HepG2 (cell line): ENCODE results near the gene GAL3ST2. TPM values are rescaled to one million over a fixed set of nuclear protein-coding genes. Genes with fewer than 3 reads are reported as not detected.
A peak's percentile ranks its signal among the peaks of the same experiment; 100 is the strongest.

Experiments
- ARHGAP35 ChIP-seq: sonication (generic); formaldehyde crosslinking; IDR thresholded peaks from 2 replicates; pipeline ENCODE4 v1.9.0; 2022; ENCODE audit warnings: mild to moderate bottlenecking, inconsistent platforms, moderate library complexity, missing genetic modification reagents, borderline replicate concordance
- HDAC1 ChIP-seq: sonication (generic); formaldehyde crosslinking; IDR thresholded peaks from 2 replicates; pipeline ENCODE4 v1.5.1; 2020; ENCODE audit warnings: mild to moderate bottlenecking, missing genetic modification reagents
- HNF4G ChIP-seq, 2 experiments: sonication (generic) in 1 of 2; formaldehyde crosslinking in 1 of 2; IDR thresholded peaks; 2 replicates each; pipeline versions ENCODE4 v1.4.0 to v1.6.1; 2011 to 2020; ENCODE audit warnings: borderline replicate concordance in 2 of 2, low read depth in 2 of 2, mild to moderate bottlenecking in 2 of 2, low read length in 1 of 2, missing genetic modification reagents in 1 of 2, moderate library complexity in 1 of 2
- HOXA7 ChIP-seq: sonication (generic); formaldehyde crosslinking; IDR thresholded peaks from 2 replicates; pipeline ENCODE4 v1.8.1; 2022; ENCODE audit warnings: mild to moderate bottlenecking, missing genetic modification reagents, moderate library complexity
- ISL2 ChIP-seq: sonication (generic); formaldehyde crosslinking; IDR thresholded peaks from 2 replicates; pipeline ENCODE4 v1.5.0; 2020; ENCODE audit warnings: missing genetic modification reagents
- SMAD9 ChIP-seq: sonication (generic); formaldehyde crosslinking; IDR thresholded peaks from 2 replicates; pipeline ENCODE4 v1.5.1; 2020; ENCODE audit warnings: mild to moderate bottlenecking, missing genetic modification reagents
- SSRP1 ChIP-seq: IDR thresholded peaks from 2 replicates; pipeline ENCODE4 v1.6.1; 2016; ENCODE audit warnings: control low read depth
- SYNCRIP ChIP-seq: fragments of 200-400 bp; formaldehyde crosslinking; IDR thresholded peaks from 2 replicates; pipeline ENCODE4 v1.6.1; 2018; ENCODE audit warnings: mild to moderate bottlenecking, low read depth, low read length; ENCODE audit not compliant: insufficient read depth
- ZFP1 ChIP-seq: IDR thresholded peaks from 2 replicates; pipeline ENCODE4 v1.6.1; 2016
- ZFP62 ChIP-seq: sonication (generic); formaldehyde crosslinking; IDR thresholded peaks from 2 replicates; pipeline ENCODE4 v1.4.0; 2020; ENCODE audit warnings: missing genetic modification reagents
- ZMAT3 ChIP-seq: sonication (generic); formaldehyde crosslinking; conservative IDR thresholded peaks from 2 replicates; pipeline ENCODE4 v1.7.0; 2021; ENCODE audit warnings: missing genetic modification reagents
- ZNF205 ChIP-seq: IDR thresholded peaks from 2 replicates; pipeline ENCODE4 v1.6.1; 2018; ENCODE audit warnings: missing biosample characterization, missing genetic modification reagents
- ZNF225 ChIP-seq: sonication (generic); formaldehyde crosslinking; IDR thresholded peaks from 2 replicates; pipeline ENCODE4 v1.4.0; 2020; ENCODE audit warnings: mild to moderate bottlenecking, missing genetic modification reagents
- ZNF30 ChIP-seq: sonication (generic); formaldehyde crosslinking; IDR thresholded peaks from 2 replicates; pipeline ENCODE4 v1.5.0; 2020; ENCODE audit warnings: mild to moderate bottlenecking, missing genetic modification reagents
- ZNF34 ChIP-seq: sonication (generic); formaldehyde crosslinking; IDR thresholded peaks from 2 replicates; pipeline ENCODE4 v1.4.0; 2020; ENCODE audit warnings: mild to moderate bottlenecking, missing genetic modification reagents, borderline replicate concordance
- ZNF605 ChIP-seq: sonication (generic); formaldehyde crosslinking; IDR thresholded peaks from 2 replicates; pipeline ENCODE4 v1.8.0; 2022; ENCODE audit warnings: mild to moderate bottlenecking, missing genetic modification reagents
- polyA plus RNA-seq, 8 experiments: library from polyadenylated mRNA; depleted of rRNA in 3 of 8; stranded (reverse) in 7 of 8; unstranded in 1 of 8; fragments of >200 nt; fragmentation: Illumina TruSeq in 4 of 8; extraction: Trizol in 4 of 8; gene quantifications; 2 replicates each; pipeline versions ENCODE4 v1.2.1 to v1.2.3, GENCODE V29; 2011 to 2016; ENCODE audit warnings: low read depth in 4 of 8, missing spikeins in 1 of 8, mixed read lengths in 1 of 8; ENCODE audit not compliant: insufficient read depth in 1 of 8
- total RNA-seq, 5 experiments: library from RNA; depleted of rRNA; stranded (reverse); fragments of >200 nt; fragmentation: Illumina TruSeq; extraction: Trizol; gene quantifications; 2 replicates each; pipeline ENCODE4 v1.2.3, GENCODE V29; 2016; ENCODE audit warnings: low read depth in 1 of 5
- TF ChIP-seq, protein P1 (sequence below), 2 experiments: sonication (generic) in 1 of 2; formaldehyde crosslinking in 1 of 2; IDR thresholded peaks; 2 replicates each; pipeline versions ENCODE4 v1.5.1 to v1.6.1; 2011 to 2020; ENCODE audit warnings: borderline replicate concordance in 1 of 2, low read depth in 1 of 2, low read length in 1 of 2, mild to moderate bottlenecking in 1 of 2, missing genetic modification reagents in 1 of 2, moderate library complexity in 1 of 2
- TF ChIP-seq, protein P2 (sequence below): sonication (generic); formaldehyde crosslinking; IDR thresholded peaks from 2 replicates; pipeline ENCODE4 v1.4.0; 2020; ENCODE audit warnings: mild to moderate bottlenecking, low read depth, missing genetic modification reagents
- TF ChIP-seq, protein P3 (sequence below): IDR thresholded peaks from 2 replicates; pipeline ENCODE4 v1.6.1; 2016; ENCODE audit warnings: missing compliant biosample characterization, missing genetic modification reagents, borderline replicate concordance
- TF ChIP-seq, protein P4 (sequence below): sonication (generic); formaldehyde crosslinking; IDR thresholded peaks from 2 replicates; pipeline ENCODE4 v1.4.0; 2020; ENCODE audit warnings: mild to moderate bottlenecking, missing genetic modification reagents
- TF ChIP-seq, protein P5 (sequence below): IDR thresholded peaks from 2 replicates; pipeline ENCODE4 v1.6.1; 2016; ENCODE audit warnings: missing genetic modification reagents, missing compliant biosample characterization

GAL3ST2 gene
- total and polyA plus RNA-seq, 2 of the 13 experiments (the other 11 are each of a cell fraction or from before 2014, with no cell fraction given), result 0.17 to 0.20 TPM

DNA sequence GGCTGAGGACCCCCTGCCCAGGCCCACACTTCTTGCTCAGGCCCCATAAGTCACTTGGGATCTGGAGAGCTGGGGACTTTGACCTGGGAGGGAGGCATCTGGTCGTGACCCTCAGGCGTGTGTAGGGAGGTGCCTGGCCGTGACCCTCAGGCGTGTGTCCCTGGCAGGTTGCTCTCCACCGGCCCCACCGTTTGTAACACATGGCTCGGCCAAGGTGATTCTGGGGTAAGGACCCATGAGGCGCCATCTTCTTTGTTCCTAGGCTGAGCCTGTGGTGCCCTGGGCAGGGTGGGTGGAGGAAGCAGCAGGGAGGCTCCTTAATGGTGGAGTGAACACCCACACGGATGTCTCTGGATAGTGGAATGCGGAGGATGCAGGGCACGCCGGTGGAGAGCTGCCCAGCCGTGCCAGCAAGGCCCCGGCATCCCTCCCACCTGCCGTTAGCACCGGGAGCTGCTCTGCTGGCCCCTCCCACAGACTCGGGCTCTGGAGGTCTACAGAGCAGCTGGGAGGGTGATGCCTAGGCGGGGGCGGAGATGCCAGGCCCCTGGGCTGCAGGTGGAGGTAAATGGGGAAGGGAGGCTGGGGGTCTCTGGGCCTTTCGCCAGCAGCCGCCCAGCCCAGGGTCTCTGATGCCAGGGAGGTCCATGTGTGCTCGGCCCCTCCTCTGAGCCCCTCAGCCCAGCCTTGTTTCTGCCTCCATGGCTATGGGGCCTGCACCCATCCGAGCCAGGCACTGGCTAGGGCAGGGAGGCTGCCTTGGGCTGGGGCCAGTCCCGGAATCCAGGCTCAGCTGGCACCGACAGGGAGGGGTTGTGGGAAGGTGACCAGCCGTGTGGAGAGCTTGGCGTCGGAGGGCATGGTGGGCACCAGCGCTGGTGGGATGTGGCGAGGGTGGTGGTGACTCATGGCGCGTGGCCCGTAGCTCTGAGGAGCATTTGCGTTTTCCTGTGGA is 1.1 kb upstream of the GAL3ST2 start (continued):
- TF ChIP-seq, protein P1, sequence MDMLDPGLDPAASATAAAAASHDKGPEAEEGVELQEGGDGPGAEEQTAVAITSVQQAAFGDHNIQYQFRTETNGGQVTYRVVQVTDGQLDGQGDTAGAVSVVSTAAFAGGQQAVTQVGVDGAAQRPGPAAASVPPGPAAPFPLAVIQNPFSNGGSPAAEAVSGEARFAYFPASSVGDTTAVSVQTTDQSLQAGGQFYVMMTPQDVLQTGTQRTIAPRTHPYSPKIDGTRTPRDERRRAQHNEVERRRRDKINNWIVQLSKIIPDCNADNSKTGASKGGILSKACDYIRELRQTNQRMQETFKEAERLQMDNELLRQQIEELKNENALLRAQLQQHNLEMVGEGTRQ (IDR thresholded peaks at IDR 0.05; ENCODE audit: low read depth, low read length), result no peak
- TF ChIP-seq, protein P1 (CRISPR knock-in tag; IDR thresholded peaks at IDR 0.05; ENCODE audit: borderline replicate concordance), result no peak
- TF ChIP-seq ZNF605 (CRISPR knock-in tag) (no peak), ZNF225 (CRISPR knock-in tag) (no peak), ZFP1 (no peak), ZFP62 (no peak), ZNF34 (CRISPR knock-in tag) (no peak), ZNF30 (CRISPR knock-in tag) (no peak), HOXA7 (no peak), ISL2 (CRISPR knock-in tag) (no peak), HDAC1 (CRISPR knock-in tag) (0 out of 2 replicates have a peak, but pooled peaks have one; percentile 50), ARHGAP35 (CRISPR knock-in tag) (no peak), SYNCRIP (no peak), HNF4G (IDR thresholded peaks at IDR 0.05; ENCODE audit: borderline replicate concordance, low read depth, low read length) (peak; percentile 42; the same call in 1 of the 2 replicates), HNF4G (CRISPR knock-in tag; IDR thresholded peaks at IDR 0.05; ENCODE audit: borderline replicate concordance, low read depth) (peak; percentile 91; the same call in 1 of the 2 replicates), SSRP1 (peak; percentile 22; the same call in 1 of the 2 replicates), SMAD9 (CRISPR knock-in tag) (no peak; the same call in 1 of the 2 replicates), ZMAT3 (CRISPR knock-in tag) (no peak), ZNF205 (CRISPR knock-in tag) (no peak)
- TF ChIP-seq, protein P2, sequence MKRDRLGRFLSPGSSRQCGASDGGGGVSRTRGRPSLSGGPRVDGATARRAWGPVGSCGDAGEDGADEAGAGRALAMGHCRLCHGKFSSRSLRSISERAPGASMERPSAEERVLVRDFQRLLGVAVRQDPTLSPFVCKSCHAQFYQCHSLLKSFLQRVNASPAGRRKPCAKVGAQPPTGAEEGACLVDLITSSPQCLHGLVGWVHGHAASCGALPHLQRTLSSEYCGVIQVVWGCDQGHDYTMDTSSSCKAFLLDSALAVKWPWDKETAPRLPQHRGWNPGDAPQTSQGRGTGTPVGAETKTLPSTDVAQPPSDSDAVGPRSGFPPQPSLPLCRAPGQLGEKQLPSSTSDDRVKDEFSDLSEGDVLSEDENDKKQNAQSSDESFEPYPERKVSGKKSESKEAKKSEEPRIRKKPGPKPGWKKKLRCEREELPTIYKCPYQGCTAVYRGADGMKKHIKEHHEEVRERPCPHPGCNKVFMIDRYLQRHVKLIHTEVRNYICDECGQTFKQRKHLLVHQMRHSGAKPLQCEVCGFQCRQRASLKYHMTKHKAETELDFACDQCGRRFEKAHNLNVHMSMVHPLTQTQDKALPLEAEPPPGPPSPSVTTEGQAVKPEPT, result no peak
- TF ChIP-seq, protein P3, sequence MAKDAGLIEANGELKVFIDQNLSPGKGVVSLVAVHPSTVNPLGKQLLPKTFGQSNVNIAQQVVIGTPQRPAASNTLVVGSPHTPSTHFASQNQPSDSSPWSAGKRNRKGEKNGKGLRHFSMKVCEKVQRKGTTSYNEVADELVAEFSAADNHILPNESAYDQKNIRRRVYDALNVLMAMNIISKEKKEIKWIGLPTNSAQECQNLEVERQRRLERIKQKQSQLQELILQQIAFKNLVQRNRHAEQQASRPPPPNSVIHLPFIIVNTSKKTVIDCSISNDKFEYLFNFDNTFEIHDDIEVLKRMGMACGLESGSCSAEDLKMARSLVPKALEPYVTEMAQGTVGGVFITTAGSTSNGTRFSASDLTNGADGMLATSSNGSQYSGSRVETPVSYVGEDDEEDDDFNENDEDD (CRISPR knock-in tag), result no peak
- TF ChIP-seq, protein P4, sequence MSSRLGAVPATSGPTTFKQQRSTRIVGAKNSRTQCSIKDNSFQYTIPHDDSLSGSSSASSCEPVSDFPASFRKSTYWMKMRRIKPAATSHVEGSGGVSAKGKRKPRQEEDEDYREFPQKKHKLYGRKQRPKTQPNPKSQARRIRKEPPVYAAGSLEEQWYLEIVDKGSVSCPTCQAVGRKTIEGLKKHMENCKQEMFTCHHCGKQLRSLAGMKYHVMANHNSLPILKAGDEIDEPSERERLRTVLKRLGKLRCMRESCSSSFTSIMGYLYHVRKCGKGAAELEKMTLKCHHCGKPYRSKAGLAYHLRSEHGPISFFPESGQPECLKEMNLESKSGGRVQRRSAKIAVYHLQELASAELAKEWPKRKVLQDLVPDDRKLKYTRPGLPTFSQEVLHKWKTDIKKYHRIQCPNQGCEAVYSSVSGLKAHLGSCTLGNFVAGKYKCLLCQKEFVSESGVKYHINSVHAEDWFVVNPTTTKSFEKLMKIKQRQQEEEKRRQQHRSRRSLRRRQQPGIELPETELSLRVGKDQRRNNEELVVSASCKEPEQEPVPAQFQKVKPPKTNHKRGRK, result no peak
- TF ChIP-seq, protein P5, sequence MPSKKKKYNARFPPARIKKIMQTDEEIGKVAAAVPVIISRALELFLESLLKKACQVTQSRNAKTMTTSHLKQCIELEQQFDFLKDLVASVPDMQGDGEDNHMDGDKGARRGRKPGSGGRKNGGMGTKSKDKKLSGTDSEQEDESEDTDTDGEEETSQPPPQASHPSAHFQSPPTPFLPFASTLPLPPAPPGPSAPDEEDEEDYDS (CRISPR knock-in tag), result no peak
